CD14-positive monocyte (primary cell): ENCODE results near the gene GCSAM. TPM values are rescaled to one million over a fixed set of nuclear protein-coding genes. Genes with fewer than 3 reads are reported as not detected.
A peak's percentile ranks its signal among the peaks of the same experiment; 100 is the strongest.

ENCODE experiments used
- DNase-seq, 3 donors: peaks; one replicate each; pipeline ENCODE4 v3.0.0-alpha.2; 2011 to 2022
- H2AFZ ChIP-seq: 2 replicates; pipeline ENCODE4 v1.6.0; 2012; ENCODE audit warnings: mild to moderate bottlenecking, low read depth, low read length, inconsistent platforms; ENCODE audit not compliant: insufficient read depth, poor library complexity, severe bottlenecking
- H3K27ac ChIP-seq, 2 donors: 1 replicate in 1 of 2; 2 replicates in 1 of 2; pipeline ENCODE4 v1.5.1; 2012 to 2013; ENCODE audit warnings: low read length in 2 of 2, control low read depth in 1 of 2, inconsistent platforms in 1 of 2, low read depth in 1 of 2, mild to moderate bottlenecking in 1 of 2
- H3K27me3 ChIP-seq, 2 donors: one replicate each; pipeline versions ENCODE4 v1.6.0 to v1.6.1; 2011 to 2013; ENCODE audit warnings: low read length in 2 of 2; ENCODE audit not compliant: control insufficient read depth in 2 of 2, insufficient read depth in 2 of 2
- H3K36me3 ChIP-seq, 2 donors: replicated peaks in 1 of 2; 1 replicate in 1 of 2; 2 replicates in 1 of 2; pipeline versions ENCODE4 v1.5.1 to v1.6.1; 2012 to 2013; ENCODE audit warnings: low read length in 2 of 2, control low read depth in 1 of 2, inconsistent platforms in 1 of 2, mild to moderate bottlenecking in 1 of 2; ENCODE audit not compliant: insufficient read depth in 2 of 2, control insufficient read depth in 1 of 2
- H3K4me1 ChIP-seq, 2 donors: 1 replicate in 1 of 2; 2 replicates in 1 of 2; pipeline versions ENCODE4 v1.5.1 to v1.6.1; 2012 to 2013; ENCODE audit warnings: low read length in 2 of 2, control low read depth in 1 of 2, inconsistent platforms in 1 of 2, mild to moderate bottlenecking in 1 of 2, moderate library complexity in 1 of 2; ENCODE audit not compliant: insufficient read depth in 2 of 2, control insufficient read depth in 1 of 2
- H3K4me2 ChIP-seq: replicated peaks from 2 replicates; pipeline ENCODE3; 2012; ENCODE audit warnings: low read length, moderate library complexity, mild to moderate bottlenecking; ENCODE audit not compliant: poor library complexity, severe bottlenecking; ENCODE audit errors: extremely low read depth
- H3K4me3 ChIP-seq, 3 experiments: fragments of 200-600 bp in 1 of 3; sonication (generic) in 1 of 3; replicated peaks in 1 of 3; 1 replicate in 2 of 3; 2 replicates in 1 of 3; pipeline ENCODE4 v1.5.1; 2011 to 2013; ENCODE audit warnings: low read length in 3 of 3, mild to moderate bottlenecking in 3 of 3, control low read depth in 2 of 3, low read depth in 2 of 3, inconsistent platforms in 1 of 3, moderate library complexity in 1 of 3
- H3K79me2 ChIP-seq: 2 replicates; pipeline ENCODE4 v1.6.0; 2012; ENCODE audit warnings: mild to moderate bottlenecking, control low read depth, inconsistent platforms, low read length, moderate library complexity; ENCODE audit not compliant: insufficient read depth
- H3K9ac ChIP-seq: 2 replicates; pipeline ENCODE4 v1.6.0; 2017; ENCODE audit warnings: low read length, mild to moderate bottlenecking; ENCODE audit not compliant: insufficient read depth, poor library complexity, severe bottlenecking
- H3K9me3 ChIP-seq, 2 donors: replicated peaks in 1 of 2; 1 replicate in 1 of 2; 2 replicates in 1 of 2; pipeline versions ENCODE4 v1.5.1 to v1.6.1; 2012 to 2013; ENCODE audit warnings: low read length in 2 of 2, control low read depth in 1 of 2; ENCODE audit not compliant: control insufficient read depth in 1 of 2, insufficient read depth in 1 of 2
- H4K20me1 ChIP-seq: 2 replicates; pipeline ENCODE4 v1.6.0; 2012; ENCODE audit warnings: mild to moderate bottlenecking, low read length, control low read depth, moderate library complexity; ENCODE audit not compliant: insufficient read depth
- H3K27ac Mint-ChIP-seq, 7 donors: one replicate each; pipeline ENCODE4 v1.8.0; 2020; ENCODE audit warnings: mild to moderate bottlenecking in 7 of 7, mixed read lengths in 7 of 7, moderate library complexity in 6 of 7, inconsistent platforms in 2 of 7
- H3K27me3 Mint-ChIP-seq, 3 donors: one replicate each; pipeline ENCODE4 v1.8.0; 2021 to 2022; ENCODE audit warnings: low read depth in 3 of 3, mild to moderate bottlenecking in 3 of 3, mixed read lengths in 3 of 3, moderate library complexity in 3 of 3, inconsistent platforms in 1 of 3
- H3K36me3 Mint-ChIP-seq, 2 donors: one replicate each; pipeline ENCODE4 v1.8.0; 2020; ENCODE audit warnings: mixed read lengths in 2 of 2, inconsistent platforms in 1 of 2, mild to moderate bottlenecking in 1 of 2
- H3K4me1 Mint-ChIP-seq: one replicate; pipeline ENCODE4 v1.8.0; 2020; ENCODE audit warnings: mild to moderate bottlenecking, mixed read lengths
- H3K4me3 Mint-ChIP-seq, 2 donors: one replicate each; pipeline ENCODE4 v1.8.0; 2020; ENCODE audit warnings: mild to moderate bottlenecking in 2 of 2, mixed read lengths in 2 of 2, moderate library complexity in 1 of 2
- H3K9me3 Mint-ChIP-seq, 7 donors: one replicate each; pipeline ENCODE4 v1.8.0; 2020 to 2022; ENCODE audit warnings: mixed read lengths in 7 of 7, mild to moderate bottlenecking in 6 of 7, moderate library complexity in 6 of 7, inconsistent platforms in 2 of 7
- CTCF ChIP-seq: fragments of 200-600 bp; IDR thresholded peaks from one replicate; pipeline ENCODE4 v1.8.0; 2022; ENCODE audit warnings: antibody characterized with exemption, mild to moderate bottlenecking
- WGBS: methylation state at CpG from one replicate; pipeline ENCODE4 v1.1.5; 2013; ENCODE audit warnings: missing lambda C conversion rate; ENCODE audit not compliant: insufficient coverage; 5-methylcytosine and 5-hydroxymethylcytosine counted together
- intact Hi-C, 2 donors: fragments of 100-400 bp; cut with micrococcal nuclease; formaldehyde crosslinking; loops; one replicate each; pipeline versions ENCODE4 v1.15.0 to v1.15.1; 2023
- polyA plus RNA-seq, 3 donors: library from polyadenylated mRNA; depleted of rRNA in 1 of 3; unstranded in 2 of 3; stranded (reverse) in 1 of 3; fragments of 300-500 nt in 2 of 3; fragments of >200 nt in 1 of 3; fragmentation: Illumina TruSeq in 2 of 3; gene quantifications; 1 replicate in 2 of 3; 2 replicates in 1 of 3; pipeline ENCODE4 v1.2.3, GENCODE V29; 2012 to 2021

Gene GCSAM
- polyA plus RNA-seq, 3 donors, result 0.10 to 0.16 TPM; not detected in 1

GRCh38 chr3:112083239-112083638, 49.8 kb downstream of the GCSAM start:
- H3K4me1 ChIP-seq, result peaks cover 13% of the 10 kb centered on the region in 2 donors
- intact Hi-C loops, result no loop called here
- TF ChIP-seq CTCF, result no peak

DNA sequence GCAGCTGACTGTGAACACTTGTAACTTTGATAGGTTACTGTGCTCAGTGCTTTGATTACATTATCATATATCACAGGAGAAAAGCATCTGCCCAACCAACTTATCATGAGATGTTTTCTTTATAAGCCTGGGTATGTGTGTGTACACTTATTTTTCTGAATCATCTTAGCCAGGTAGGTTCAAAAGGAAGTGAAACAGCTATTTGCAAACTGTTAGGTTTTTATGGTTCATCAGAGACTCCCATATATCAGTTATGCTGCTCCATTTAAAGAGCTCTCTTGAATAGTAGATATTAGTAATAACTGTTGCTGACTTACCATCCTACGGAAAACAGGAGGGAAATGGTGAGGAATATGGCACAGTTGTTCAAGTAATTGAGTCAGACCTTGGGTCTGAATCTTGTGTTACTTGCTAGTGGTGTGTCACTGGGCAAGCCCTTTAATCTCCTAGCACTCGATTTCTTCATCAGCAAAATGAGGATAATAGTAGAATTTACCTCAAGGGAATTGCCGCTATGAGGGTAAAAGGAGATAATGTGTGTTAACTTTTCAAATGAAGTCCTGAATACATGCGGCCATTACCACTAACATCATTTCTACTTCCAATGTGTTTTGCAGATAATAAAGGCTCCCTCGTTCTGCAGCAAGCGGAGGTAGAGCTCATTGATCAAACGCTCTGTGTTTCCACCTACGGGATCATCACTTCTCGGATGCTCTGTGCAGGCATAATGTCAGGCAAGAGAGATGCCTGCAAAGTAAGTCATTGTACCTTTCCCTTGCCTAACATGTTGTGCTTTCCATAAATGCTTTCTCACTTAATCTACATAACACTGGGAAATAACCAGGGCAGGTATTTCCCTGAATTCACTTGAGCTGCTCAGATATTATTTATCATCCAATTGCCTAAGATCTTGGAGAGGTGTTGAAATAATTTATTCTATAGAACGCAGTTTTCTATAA, 54.6 kb downstream of the GCSAM start:
- no peaks in the 10 kb centered on the region for H3K36me3 Mint-ChIP-seq
- no peak overlapping the region for H3K27ac Mint-ChIP-seq
- H3K4me3 ChIP-seq, result no peak overlapping the region
- no peak for TF ChIP-seq CTCF
- intact Hi-C loops, result no loop called here
- peaks cover 0 to 2% (median 2%) of the 10 kb centered on the region in 7 donors for H3K9me3 Mint-ChIP-seq
- H3K27me3 ChIP-seq, result peaks cover 20 to 46% of the 10 kb centered on the region in 2 donors
- no peaks in the 10 kb centered on the region for H3K79me2 ChIP-seq
- H3K4me2 ChIP-seq, result no peak overlapping the region
- peak overlapping the region in 1 of 2 donors; percentile 49 for H3K4me3 Mint-ChIP-seq
- no peak overlapping the region for H3K9ac ChIP-seq
- H3K4me1 ChIP-seq, result no peaks in the 10 kb centered on the region
- DNase-seq, result no peak
- no peaks in the 10 kb centered on the region for H3K9me3 ChIP-seq
- H2AFZ ChIP-seq, result no peak overlapping the region
- no peaks in the 10 kb centered on the region for H3K36me3 ChIP-seq
- H3K27me3 Mint-ChIP-seq, result peaks cover 15 to 34% (median 26%) of the 10 kb centered on the region in 3 donors
- no peaks in the 10 kb centered on the region for H4K20me1 ChIP-seq
- H3K4me1 Mint-ChIP-seq, result no peaks in the 10 kb centered on the region
- WGBS, result 100% methylated on average over 2 of the region's 10 CpGs
- H3K27ac ChIP-seq, result no peak overlapping the region

More at GRCh38 chr3:112083239-112083638, 49.8 kb downstream of the GCSAM start:
- Histone ChIP-seq H3K9ac (no peak overlapping the region), H3K4me2 (no peak overlapping the region), H3K36me3 (no peaks in the 10 kb centered on the region), H3K27me3 (peaks cover 60 to 85% of the 10 kb centered on the region in 2 donors), H3K4me3 (no peak overlapping the region), H3K79me2 (no peaks in the 10 kb centered on the region), H3K27ac (no peak overlapping the region), H3K9me3 (peaks cover 0 to 8% of the 10 kb centered on the region in 2 donors), H4K20me1 (no peaks in the 10 kb centered on the region), H2AFZ (no peak overlapping the region)
- WGBS, result 100% methylated on average over 1 of the region's 4 CpGs
- Mint-ChIP-seq H3K4me1 (peaks cover 17% of the 10 kb centered on the region), H3K4me3 (peak overlapping the region in 1 of 2 donors; percentile 66), H3K27ac (no peak overlapping the region), H3K27me3 (peaks cover 53 to 70% (median 64%) of the 10 kb centered on the region in 3 donors), H3K9me3 (peaks cover 0 to 16% (median 8%) of the 10 kb centered on the region in 7 donors), H3K36me3 (peaks cover 0 to 6% of the 10 kb centered on the region in 2 donors)
- no peak for DNase-seq
